ENCODE data around the gene OR4K15.
"Not testable (repeated sequence)": the region's sequence is repeated elsewhere in the genome, so short reads cannot be mapped to it uniquely, and the experiment has no call there.

OR4K15 gene

DNA sequence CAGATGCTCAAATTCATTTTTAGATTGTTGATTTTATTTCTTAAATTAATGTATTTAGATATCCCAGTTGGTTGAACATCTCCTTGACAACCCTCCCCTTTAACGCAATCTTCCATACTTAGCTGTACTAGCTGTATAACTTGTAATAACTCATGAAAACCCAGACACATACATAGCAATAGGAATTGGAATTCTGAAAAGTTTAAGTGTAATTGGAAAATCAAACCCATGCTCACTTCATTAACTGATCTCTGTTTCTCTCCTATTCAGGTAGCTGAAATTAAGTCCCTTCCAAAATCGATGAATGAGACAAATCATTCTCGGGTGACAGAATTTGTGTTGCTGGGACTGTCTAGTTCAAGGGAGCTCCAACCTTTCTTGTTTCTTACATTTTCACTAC, at the start of gene OR4K15:
TSS of gene OR4K15 (plus strand) at position 301 of the 400 bp plus-strand sequence. CDS start at position 301, 0 bp downstream.
- no peak for DNase-seq

DNA sequence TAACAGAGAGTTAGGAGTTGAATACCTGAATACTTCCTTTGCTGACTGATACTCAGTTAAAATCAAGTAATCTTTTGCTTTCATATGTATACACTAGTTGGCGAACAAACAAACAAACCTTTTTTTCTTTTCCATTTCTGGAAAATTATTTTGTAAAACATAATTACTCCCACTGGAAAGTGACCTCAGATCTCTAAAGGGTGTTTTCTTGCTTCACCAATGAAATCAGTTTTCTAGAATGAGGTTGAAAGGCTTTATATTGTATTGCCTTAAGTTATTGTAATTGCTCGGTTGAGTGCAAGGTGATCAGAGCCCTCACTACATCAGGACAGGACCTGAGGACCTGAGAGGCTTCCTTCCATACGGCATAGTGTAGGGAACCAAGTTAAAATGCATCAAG, 44.8 kb upstream of the OR4K15 start, which contains the start of gene OR4K1:
TSS of gene OR4K1 (plus strand) at position 301 of the 400 bp plus-strand sequence. CDS start 4,750 bp downstream, outside the sequence.
- no peak for DNase-seq

GRCh38 chr14:19941668-19942067, 33.7 kb upstream of the OR4K15 start:
- DNase-seq, result no peak

DNA sequence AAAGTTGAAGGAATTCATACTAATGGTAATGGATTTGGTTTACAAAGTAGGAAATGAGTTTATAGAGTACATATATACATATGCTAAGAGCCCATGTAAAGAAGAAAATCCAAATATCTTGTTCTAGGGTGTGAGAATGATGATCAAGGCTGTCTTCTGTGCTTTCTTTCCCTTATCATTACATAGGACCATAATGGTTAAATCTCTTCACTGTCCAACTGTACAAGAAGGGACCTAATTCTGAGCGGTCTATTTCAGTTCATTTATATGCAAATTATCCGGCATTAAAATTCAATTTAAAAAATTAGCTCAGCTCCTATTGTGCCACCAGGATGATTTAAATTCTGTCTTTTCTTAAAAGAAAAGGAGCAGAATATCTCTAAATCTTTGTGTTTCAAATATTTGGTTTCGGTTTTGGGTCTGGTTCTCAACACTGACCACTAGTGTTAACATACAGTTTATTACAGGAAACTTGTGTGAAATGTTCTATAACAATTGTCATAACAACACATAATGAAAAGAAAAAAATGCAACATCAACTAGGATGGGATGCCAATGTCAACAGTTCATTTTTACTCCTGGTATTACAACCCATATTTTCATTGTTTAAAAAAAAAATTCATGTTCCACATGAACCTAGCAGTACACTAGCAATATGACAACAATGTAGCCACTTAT, 27.8 kb upstream of the OR4K15 start:
- no peak for DNase-seq

- no peak for DNase-seq
Observed at GRCh38 chr14:19949218-19949617, 26.2 kb upstream of the OR4K15 start.

- not testable (repeated sequence) for DNase-seq
Observed at GRCh38 chr14:19969735-19970134, 5.7 kb upstream of the OR4K15 start.

GRCh38 chr14:19974844-19975243, 547 bp upstream of the OR4K15 start:
- DNase-seq, result peak; percentile 62

DNA sequence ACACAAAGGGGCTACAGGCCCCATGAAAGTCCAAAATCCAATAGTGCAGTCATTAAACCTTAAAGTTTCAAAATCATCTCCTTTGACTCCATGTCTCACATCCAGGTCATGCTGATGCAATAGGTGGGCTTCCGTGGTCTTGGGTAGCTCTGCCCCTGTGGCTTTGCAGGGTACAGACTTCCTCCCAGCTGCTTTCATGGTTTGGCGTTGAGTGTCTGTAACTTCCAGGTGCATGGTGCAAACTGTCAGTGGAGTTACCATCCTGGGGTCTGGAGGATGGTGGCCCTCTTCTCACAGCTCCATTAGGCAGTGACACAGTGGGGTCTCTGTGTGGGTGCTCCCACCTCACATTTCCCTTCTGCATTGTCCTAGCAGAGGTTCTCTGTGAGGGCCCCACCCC, 18.0 kb downstream of the OR4K15 start:
- no peak for DNase-seq

GRCh38 chr14:20001863-20002262, 26.5 kb downstream of the OR4K15 start, which contains the start of gene OR4Q2:
TSS of gene OR4Q2 (plus strand) at chr14:20002163.
- no peak for DNase-seq

- no peak for DNase-seq
Observed at GRCh38 chr14:20002319-20002718, 26.9 kb downstream of the OR4K15 start.

DNA sequence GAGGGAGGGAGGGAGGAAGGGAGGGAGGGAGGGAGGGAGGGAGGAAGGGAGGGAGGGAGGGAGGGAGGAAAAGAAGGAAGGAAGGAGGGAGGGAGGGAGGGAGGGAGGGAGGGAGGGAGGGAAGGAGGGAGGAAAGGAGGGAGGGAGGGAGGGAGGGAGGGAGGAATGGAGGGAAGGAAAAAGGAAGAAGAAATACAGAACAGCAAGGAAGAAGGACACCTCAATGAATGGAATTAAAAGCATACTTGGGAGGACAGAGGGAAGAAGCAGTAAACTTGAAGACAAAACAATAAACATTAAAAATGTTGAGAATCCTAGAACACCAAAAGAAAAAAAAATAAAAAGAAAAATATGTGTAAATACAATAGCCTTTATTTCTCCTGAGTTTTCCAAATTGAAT, 32.8 kb downstream of the OR4K15 start:
- no peak for DNase-seq

- DNase-seq, result no peak
Observed at GRCh38 chr14:20019257-20019865, 44.0 kb downstream of the OR4K15 start, which contains the start of gene OR4K14. TSS of gene OR4K14 (minus strand) at chr14:20019307. CDS start at chr14:20015193, 4,114 bp downstream.

Data from CD4-positive, alpha-beta T cell treated with Interleukin-10 for 1 hour (primary cell).